ENCODE results near the gene SCAMP4. TPM values are rescaled to one million over a fixed set of nuclear protein-coding genes. Genes with fewer than 3 reads are reported as not detected.

SCAMP4 gene
- total and polyA plus RNA-seq, 9 of the 15 experiments (the other 6 are each of a cell fraction or from before 2014, with no cell fraction given) = 0.81 to 45.9 (median 12.8) TPM

DNA sequence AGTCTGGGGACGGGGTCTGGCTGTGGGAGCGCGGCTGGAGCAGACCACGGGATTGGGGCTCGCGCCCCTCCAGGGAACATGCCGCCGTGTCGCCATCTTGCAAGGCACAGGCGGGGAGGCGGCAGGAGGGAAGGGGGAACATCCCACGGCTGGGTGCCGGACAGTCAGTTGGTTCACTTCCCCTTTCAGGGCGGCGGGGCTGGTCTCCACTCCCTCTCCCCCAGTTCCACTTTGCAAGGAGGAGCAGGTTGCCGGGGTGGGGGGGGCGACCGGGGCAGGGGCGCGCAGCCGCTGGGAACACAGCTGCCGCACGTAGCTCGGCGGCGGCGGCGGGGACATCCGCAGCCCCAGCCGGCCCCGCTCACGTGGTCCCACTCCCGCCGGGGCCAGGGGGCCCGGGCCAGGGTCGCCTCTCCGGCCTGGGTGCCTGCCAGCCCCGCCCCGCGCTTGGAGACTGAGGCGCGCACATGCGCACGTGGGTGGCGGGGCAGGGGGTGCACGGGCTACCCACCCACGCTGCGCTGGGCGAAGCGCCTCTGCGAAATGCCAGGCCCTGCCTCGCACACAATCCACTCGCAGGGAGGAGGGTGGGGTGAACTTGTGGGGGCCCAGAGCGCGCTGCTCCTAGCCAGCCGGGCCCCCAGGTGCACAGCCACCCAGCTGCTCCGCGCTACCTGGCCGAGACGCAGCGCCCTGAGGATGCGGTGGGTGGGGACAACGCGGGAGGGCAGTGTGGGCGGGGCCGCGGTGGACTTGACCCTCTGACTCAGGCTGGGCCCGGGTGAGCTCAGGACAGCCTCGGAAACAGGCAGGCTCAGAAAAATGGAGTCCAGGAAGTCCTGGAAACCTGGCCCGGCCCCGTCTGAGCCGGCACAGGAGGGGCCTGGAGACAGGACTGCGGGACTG, 48.2 kb upstream of the SCAMP4 start (continued):
- TF ChIP-seq TOE1 (IDR thresholded peaks at IDR 0.05; ENCODE audit: borderline replicate concordance) (no peak), TOE1 (CRISPR knock-in tag; IDR thresholded peaks at IDR 0.05; ENCODE audit: borderline replicate concordance, low read depth) (peak; percentile 87; the same call in 1 of the 2 replicates), MTA3 (IDR thresholded peaks at IDR 0.05; ENCODE audit: borderline replicate concordance) (peak; percentile 72), ZEB2 (IDR thresholded peaks at IDR 0.05) (peak; percentile 95), TCF3 (CRISPR knock-in tag; IDR thresholded peaks at IDR 0.05) (0 out of 2 replicates have a peak, but pooled peaks have one; percentile 21), ZC3H11A (IDR thresholded peaks at IDR 0.05; ENCODE audit: low read depth, low read length) (no peak), SP1 (CRISPR knock-in tag; IDR thresholded peaks at IDR 0.05) (peak; percentile 84), HDAC2 (IDR thresholded peaks at IDR 0.05) (peak; percentile 73), MCM2 (IDR thresholded peaks at IDR 0.05; ENCODE audit: low read depth) (no peak), ZNF143 (CRISPR knock-in tag; IDR thresholded peaks at IDR 0.05) (peak; percentile 18; the same call in 1 of the 2 replicates), STAT5B (CRISPR knock-in tag; IDR thresholded peaks at IDR 0.05) (no peak), HDAC1 (IDR thresholded peaks at IDR 0.05) (peak in 1 of 2 experiments; percentile 93; a peak in 2 of 4 replicates), SMAD4 (CRISPR knock-in tag; conservative IDR thresholded peaks at IDR 0.05) (peak; percentile 63), PHF8 (IDR thresholded peaks at IDR 0.05; ENCODE audit: borderline replicate concordance, low read length) (peak; percentile 63; the same call in 1 of the 2 replicates), EGR1 (conservative IDR thresholded peaks at IDR 0.05) (peak; percentile 95), TBP (optimal IDR thresholded peaks at IDR 0.05; ENCODE audit: low read depth, low read length) (peak; percentile 20), POLR2B (IDR thresholded peaks at IDR 0.05; ENCODE audit: low read depth, partially characterized antibody) (peak; percentile 32), RFX1 (IDR thresholded peaks at IDR 0.05) (no peak)
- TF ChIP-seq, protein P1, sequence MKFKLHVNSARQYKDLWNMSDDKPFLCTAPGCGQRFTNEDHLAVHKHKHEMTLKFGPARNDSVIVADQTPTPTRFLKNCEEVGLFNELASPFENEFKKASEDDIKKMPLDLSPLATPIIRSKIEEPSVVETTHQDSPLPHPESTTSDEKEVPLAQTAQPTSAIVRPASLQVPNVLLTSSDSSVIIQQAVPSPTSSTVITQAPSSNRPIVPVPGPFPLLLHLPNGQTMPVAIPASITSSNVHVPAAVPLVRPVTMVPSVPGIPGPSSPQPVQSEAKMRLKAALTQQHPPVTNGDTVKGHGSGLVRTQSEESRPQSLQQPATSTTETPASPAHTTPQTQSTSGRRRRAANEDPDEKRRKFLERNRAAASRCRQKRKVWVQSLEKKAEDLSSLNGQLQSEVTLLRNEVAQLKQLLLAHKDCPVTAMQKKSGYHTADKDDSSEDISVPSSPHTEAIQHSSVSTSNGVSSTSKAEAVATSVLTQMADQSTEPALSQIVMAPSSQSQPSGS (CRISPR knock-in tag; IDR thresholded peaks at IDR 0.05) = no peak
- TF ChIP-seq, protein P2, sequence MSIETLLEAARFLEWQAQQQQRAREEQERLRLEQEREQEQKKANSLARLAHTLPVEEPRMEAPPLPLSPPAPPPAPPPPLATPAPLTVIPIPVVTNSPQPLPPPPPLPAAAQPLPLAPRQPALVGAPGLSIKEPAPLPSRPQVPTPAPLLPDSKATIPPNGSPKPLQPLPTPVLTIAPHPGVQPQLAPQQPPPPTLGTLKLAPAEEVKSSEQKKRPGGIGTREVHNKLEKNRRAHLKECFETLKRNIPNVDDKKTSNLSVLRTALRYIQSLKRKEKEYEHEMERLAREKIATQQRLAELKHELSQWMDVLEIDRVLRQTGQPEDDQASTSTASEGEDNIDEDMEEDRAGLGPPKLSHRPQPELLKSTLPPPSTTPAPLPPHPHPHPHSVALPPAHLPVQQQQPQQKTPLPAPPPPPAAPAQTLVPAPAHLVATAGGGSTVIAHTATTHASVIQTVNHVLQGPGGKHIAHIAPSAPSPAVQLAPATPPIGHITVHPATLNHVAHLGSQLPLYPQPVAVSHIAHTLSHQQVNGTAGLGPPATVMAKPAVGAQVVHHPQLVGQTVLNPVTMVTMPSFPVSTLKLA (conservative IDR thresholded peaks at IDR 0.05) = peak; percentile 87 to 91
- TF ChIP-seq, protein P3, sequence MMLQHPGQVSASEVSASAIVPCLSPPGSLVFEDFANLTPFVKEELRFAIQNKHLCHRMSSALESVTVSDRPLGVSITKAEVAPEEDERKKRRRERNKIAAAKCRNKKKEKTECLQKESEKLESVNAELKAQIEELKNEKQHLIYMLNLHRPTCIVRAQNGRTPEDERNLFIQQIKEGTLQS (IDR thresholded peaks at IDR 0.05) = peak; percentile 27
- TF ChIP-seq, protein P3 (CRISPR knock-in tag; conservative IDR thresholded peaks at IDR 0.05) = no peak
- TF ChIP-seq, protein P4, sequence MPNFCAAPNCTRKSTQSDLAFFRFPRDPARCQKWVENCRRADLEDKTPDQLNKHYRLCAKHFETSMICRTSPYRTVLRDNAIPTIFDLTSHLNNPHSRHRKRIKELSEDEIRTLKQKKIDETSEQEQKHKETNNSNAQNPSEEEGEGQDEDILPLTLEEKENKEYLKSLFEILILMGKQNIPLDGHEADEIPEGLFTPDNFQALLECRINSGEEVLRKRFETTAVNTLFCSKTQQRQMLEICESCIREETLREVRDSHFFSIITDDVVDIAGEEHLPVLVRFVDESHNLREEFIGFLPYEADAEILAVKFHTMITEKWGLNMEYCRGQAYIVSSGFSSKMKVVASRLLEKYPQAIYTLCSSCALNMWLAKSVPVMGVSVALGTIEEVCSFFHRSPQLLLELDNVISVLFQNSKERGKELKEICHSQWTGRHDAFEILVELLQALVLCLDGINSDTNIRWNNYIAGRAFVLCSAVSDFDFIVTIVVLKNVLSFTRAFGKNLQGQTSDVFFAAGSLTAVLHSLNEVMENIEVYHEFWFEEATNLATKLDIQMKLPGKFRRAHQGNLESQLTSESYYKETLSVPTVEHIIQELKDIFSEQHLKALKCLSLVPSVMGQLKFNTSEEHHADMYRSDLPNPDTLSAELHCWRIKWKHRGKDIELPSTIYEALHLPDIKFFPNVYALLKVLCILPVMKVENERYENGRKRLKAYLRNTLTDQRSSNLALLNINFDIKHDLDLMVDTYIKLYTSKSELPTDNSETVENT (CRISPR knock-in tag; IDR thresholded peaks at IDR 0.05) = peak; percentile 69

All from K562 (cell line).